GM10248 (cell line): ENCODE measurements around the gene RANBP6.
"Not testable (repeated sequence)": the region's sequence is repeated elsewhere in the genome, so short reads cannot be mapped to it uniquely, and the experiment has no call there.

Experiments used
- CTCF ChIA-PET: fragments of 300-600 bp; sonication (Branson Sonifier 250); formaldehyde crosslinking; extraction: SDS; loops from one replicate; lab custom pipeline; 2021; ENCODE audit warnings: antibody characterized with exemption; lab: Yijun Ruan, JAX
- POLR2A ChIA-PET: fragments of 350-650 bp; sonication (Branson Sonifier 250); formaldehyde crosslinking; extraction: SDS; loops from one replicate; lab custom pipeline; 2020; ENCODE audit warnings: antibody characterized with exemption; lab: Yijun Ruan, JAX
- DNase-seq: peaks from one replicate; pipeline ENCODE4 v3.0.0; 2012; ENCODE audit errors: extremely low spot score
- CTCF ChIP-seq: IDR thresholded peaks from 2 replicates; pipeline ENCODE4 v1.5.1; 2012; ENCODE audit warnings: mild to moderate bottlenecking, low read depth; ENCODE audit errors: extremely low read depth, missing control alignments, control extremely low read depth

RANBP6 gene

GRCh38 chr9:6015278-6016157 lies at the start of gene RANBP6:
TSS of gene RANBP6 (minus strand) at chr9:6015624. CDS start at chr9:6015607, 17 bp downstream.
- POLR2A ChIA-PET: interaction anchor here (0.7 kb wide), 1 partner anchor 495 kb away, joined by 3 read pairs; no protein-coding TSS in a partner anchor
- CTCF ChIA-PET: interaction anchor here (0.6 to 4.0 kb wide), 7 partner anchors 10 to 291 kb away, joined by 3 to 31 read pairs (median 4); no protein-coding TSS in a partner anchor
- DNase-seq: peak; percentile 92
- TF ChIP-seq CTCF: no peak

- CTCF ChIA-PET: interaction anchor here (1.2 to 1.5 kb wide), 4 partner anchors 9 to 243 kb away, joined by 4 to 6 read pairs (median 5); no protein-coding TSS in a partner anchor
- DNase-seq, POLR2A ChIA-PET: not testable (repeated sequence)
Measured at GRCh38 chr9:6063146-6063545, 47.7 kb upstream of the RANBP6 start.

- POLR2A ChIA-PET: no interaction called here
- TF ChIP-seq CTCF: no peak
- no peak for DNase-seq
- CTCF ChIA-PET: interaction anchor here (0.8 to 3.7 kb wide), 11 partner anchors 12 to 302 kb away, joined by 3 to 82 read pairs (median 7); a partner anchor contains a TSS
Measured at GRCh38 chr9:6055666-6056065, 40.2 kb upstream of the RANBP6 start.

GRCh38 chr9:6055216-6055615 lies 39.8 kb upstream of the RANBP6 start:
- TF ChIP-seq CTCF: peak; percentile 57
- POLR2A ChIA-PET: no interaction called here
- CTCF ChIA-PET: interaction anchor here (0.8 to 3.7 kb wide), 11 partner anchors 11 to 302 kb away, joined by 3 to 82 read pairs (median 7); a partner anchor contains a TSS
- DNase-seq: peak; percentile 29

GRCh38 chr9:6054280-6055099 lies 39.1 kb upstream of the RANBP6 start:
- TF ChIP-seq CTCF: peak; percentile 77
- CTCF ChIA-PET: interaction anchor here (0.5 to 3.7 kb wide), 82 partner anchors 8 to 527 kb away, joined by 3 to 82 read pairs (median 4); partner anchors contain the start of gene RANBP6
- POLR2A ChIA-PET: interaction anchor here (0.5 kb wide), 1 partner anchor 362 kb away, joined by 7 read pairs; no protein-coding TSS in a partner anchor
- DNase-seq: peak; percentile 26

GRCh38 chr9:6052293-6052919 lies 37.0 kb upstream of the RANBP6 start:
- TF ChIP-seq CTCF: no peak
- ChIA-PET CTCF (interaction anchor here (1.0 to 3.7 kb wide), 9 partner anchors 10 to 254 kb away, joined by 3 to 82 read pairs (median 11); partner anchors contain the start of gene RANBP6), POLR2A (no interaction called here)
- DNase-seq: no peak
